Tibial nerve (tissue), 4 donors: ENCODE measurements around the gene HIPK3. TPM values are rescaled to one million over a fixed set of nuclear protein-coding genes. Genes with fewer than 3 reads are reported as not detected.

ENCODE experiments used
- DNase-seq, 2 donors: peaks; one replicate each; pipeline ENCODE4 v3.0.0-alpha.2; 2019; ENCODE audit warnings: low spot score in 2 of 2
- H3K27ac ChIP-seq, 4 donors: fragments of 200-600 bp; sonication (generic) in 3 of 4; one replicate each; pipeline ENCODE4 v1.5.1; 2017 to 2019; ENCODE audit warnings: mild to moderate bottlenecking in 1 of 4
- H3K27me3 ChIP-seq, 2 donors: fragments of 200-600 bp; sonication (generic) in 1 of 2; one replicate each; pipeline versions ENCODE4 v1.5.1 to v1.6.0; 2017 to 2019
- H3K36me3 ChIP-seq, 3 donors: fragments of 200-600 bp; sonication (generic); one replicate each; pipeline ENCODE4 v1.5.1; 2018 to 2019
- H3K4me1 ChIP-seq, 4 donors: fragments of 200-600 bp; sonication (generic) in 3 of 4; one replicate each; pipeline ENCODE4 v1.5.1; 2017 to 2019
- H3K4me3 ChIP-seq, 4 donors: fragments of 200-600 bp; sonication (generic) in 3 of 4; one replicate each; pipeline ENCODE4 v1.5.1; 2017 to 2019; ENCODE audit warnings: mild to moderate bottlenecking in 1 of 4, moderate library complexity in 1 of 4
- H3K9me3 ChIP-seq, 4 donors: fragments of 200-600 bp; sonication (generic) in 3 of 4; one replicate each; pipeline ENCODE4 v1.5.1; 2017 to 2019
- EP300 ChIP-seq, 2 donors: sonication (generic); formaldehyde crosslinking; IDR thresholded peaks; one replicate each; pipeline ENCODE4 v1.6.1; 2017; ENCODE audit warnings: antibody characterized with exemption in 2 of 2, mild to moderate bottlenecking in 1 of 2
- POLR2A ChIP-seq, 2 donors: fragments of 450-650 bp; IDR thresholded peaks; one replicate each; pipeline ENCODE4 v1.6.1; 2017; ENCODE audit warnings: antibody characterized with exemption in 2 of 2, mild to moderate bottlenecking in 2 of 2, moderate library complexity in 2 of 2
- WGBS, 2 donors: methylation state at CpG; one replicate each; pipeline ENCODE4 v1.1.5; 2018; 5-methylcytosine and 5-hydroxymethylcytosine counted together
- total RNA-seq, 4 donors: library from RNA; depleted of rRNA; stranded (reverse); fragments of >200 nt; gene quantifications; one replicate each; pipeline ENCODE4 v1.1.0, GENCODE V29; 2016
- TF ChIP-seq, protein P1 (sequence below), 5 experiments: fragments of 200-600 bp in 3 of 5; fragments of 450-650 bp in 2 of 5; sonication (generic) in 3 of 5; IDR thresholded peaks; one replicate each; pipeline ENCODE4 v1.5.1; 2016 to 2019; ENCODE audit warnings: antibody characterized with exemption in 5 of 5, mild to moderate bottlenecking in 3 of 5, moderate library complexity in 2 of 5

Gene HIPK3
- total RNA-seq, 4 donors from 2014 or later, result 212 to 302 (median 246) TPM

- no peak for DNase-seq
- Histone ChIP-seq H3K4me1 (no peaks in the 10 kb centered on the region), H3K4me3 (no peak overlapping the region), H3K27me3 (no peaks in the 10 kb centered on the region), H3K36me3 (no peaks in the 10 kb centered on the region), H3K27ac (no peak overlapping the region), H3K9me3 (no peaks in the 10 kb centered on the region)
- TF ChIP-seq, protein P1, sequence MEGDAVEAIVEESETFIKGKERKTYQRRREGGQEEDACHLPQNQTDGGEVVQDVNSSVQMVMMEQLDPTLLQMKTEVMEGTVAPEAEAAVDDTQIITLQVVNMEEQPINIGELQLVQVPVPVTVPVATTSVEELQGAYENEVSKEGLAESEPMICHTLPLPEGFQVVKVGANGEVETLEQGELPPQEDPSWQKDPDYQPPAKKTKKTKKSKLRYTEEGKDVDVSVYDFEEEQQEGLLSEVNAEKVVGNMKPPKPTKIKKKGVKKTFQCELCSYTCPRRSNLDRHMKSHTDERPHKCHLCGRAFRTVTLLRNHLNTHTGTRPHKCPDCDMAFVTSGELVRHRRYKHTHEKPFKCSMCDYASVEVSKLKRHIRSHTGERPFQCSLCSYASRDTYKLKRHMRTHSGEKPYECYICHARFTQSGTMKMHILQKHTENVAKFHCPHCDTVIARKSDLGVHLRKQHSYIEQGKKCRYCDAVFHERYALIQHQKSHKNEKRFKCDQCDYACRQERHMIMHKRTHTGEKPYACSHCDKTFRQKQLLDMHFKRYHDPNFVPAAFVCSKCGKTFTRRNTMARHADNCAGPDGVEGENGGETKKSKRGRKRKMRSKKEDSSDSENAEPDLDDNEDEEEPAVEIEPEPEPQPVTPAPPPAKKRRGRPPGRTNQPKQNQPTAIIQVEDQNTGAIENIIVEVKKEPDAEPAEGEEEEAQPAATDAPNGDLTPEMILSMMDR (IDR thresholded peaks at IDR 0.05), result no peak
- TF ChIP-seq POLR2A (IDR thresholded peaks at IDR 0.05), result no peak
- TF ChIP-seq EP300 (IDR thresholded peaks at IDR 0.05), result no peak
- WGBS, 2 donors, result 87 to 91% methylated on average over 5 to 6 of the region's 6 CpGs
Measured at GRCh38 chr11:33394431-33395109, 137.4 kb downstream of the HIPK3 start.

DNA sequence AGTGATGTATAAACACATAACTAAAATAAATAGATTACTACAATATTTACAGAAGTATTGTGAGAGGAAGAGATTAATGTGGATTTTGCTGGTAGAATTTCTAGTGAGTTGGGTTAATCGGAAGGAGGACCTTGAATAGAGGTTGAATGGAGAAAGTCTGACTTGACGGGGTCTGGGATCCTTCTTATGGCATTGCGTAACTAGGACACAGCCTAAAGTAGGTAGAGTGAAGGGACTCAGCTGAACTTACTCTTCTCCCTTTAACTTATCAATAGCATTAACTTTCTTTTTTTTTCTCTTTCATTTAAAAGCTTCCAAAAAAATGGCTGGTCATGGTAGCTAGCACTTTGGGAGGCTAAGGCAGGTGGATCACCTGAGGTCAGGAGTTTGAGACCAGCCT, 139.2 kb downstream of the HIPK3 start:
- no peak for DNase-seq
- no peak for TF ChIP-seq POLR2A (IDR thresholded peaks at IDR 0.05)
- TF ChIP-seq, protein P1 (IDR thresholded peaks at IDR 0.05), result no peak
- no peak for TF ChIP-seq EP300 (IDR thresholded peaks at IDR 0.05)
- Histone ChIP-seq H3K4me1 (no peaks in the 10 kb centered on the region), H3K9me3 (no peaks in the 10 kb centered on the region), H3K36me3 (no peaks in the 10 kb centered on the region), H3K4me3 (no peak overlapping the region), H3K27me3 (no peaks in the 10 kb centered on the region), H3K27ac (no peak overlapping the region)
- WGBS, 2 donors, result 92 to 96% methylated on average over 3 of the region's 3 CpGs

GRCh38 chr11:33399421-33399820, 142.2 kb downstream of the HIPK3 start:
- H3K4me1 ChIP-seq, result no peaks in the 10 kb centered on the region
- H3K36me3 ChIP-seq, result no peaks in the 10 kb centered on the region
- no peak overlapping the region for H3K4me3 ChIP-seq
- no peak for TF ChIP-seq POLR2A (IDR thresholded peaks at IDR 0.05)
- no peak for TF ChIP-seq EP300 (IDR thresholded peaks at IDR 0.05)
- TF ChIP-seq, protein P1 (IDR thresholded peaks at IDR 0.05), result no peak
- H3K27ac ChIP-seq, result no peak overlapping the region
- no peaks in the 10 kb centered on the region for H3K27me3 ChIP-seq
- no peaks in the 10 kb centered on the region for H3K9me3 ChIP-seq
- DNase-seq, result no peak
- WGBS, 2 donors, result 84 to 91% methylated on average over 4 of the region's 4 CpGs

DNA sequence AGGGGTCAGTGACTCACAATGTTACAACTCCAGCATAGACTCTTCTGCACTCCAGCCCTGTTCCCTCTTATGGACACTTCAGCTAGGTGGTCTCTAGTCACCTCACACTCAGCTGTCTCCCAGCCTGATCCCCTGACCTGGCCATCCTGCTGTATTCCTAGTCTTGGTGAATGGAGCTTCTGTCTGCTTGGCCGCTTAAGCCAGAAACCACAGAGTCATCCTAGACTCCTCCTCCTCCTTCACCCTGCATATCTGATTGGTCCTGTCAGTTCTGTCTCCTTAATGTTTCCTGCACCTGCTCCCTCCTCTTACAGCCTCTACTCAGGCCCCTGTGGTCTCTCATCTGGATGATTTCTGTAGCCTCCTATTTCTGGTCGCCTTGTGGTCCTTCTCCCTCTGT, 144.9 kb downstream of the HIPK3 start:
- 81 to 83% methylated on average over 2 of the region's 2 CpGs for WGBS, 2 donors
- Histone ChIP-seq H3K36me3 (no peaks in the 10 kb centered on the region), H3K27me3 (no peaks in the 10 kb centered on the region), H3K4me3 (no peak overlapping the region), H3K27ac (no peak overlapping the region), H3K4me1 (no peaks in the 10 kb centered on the region), H3K9me3 (no peaks in the 10 kb centered on the region)
- no peak for TF ChIP-seq POLR2A (IDR thresholded peaks at IDR 0.05)
- TF ChIP-seq EP300 (IDR thresholded peaks at IDR 0.05), result no peak
- TF ChIP-seq, protein P1 (IDR thresholded peaks at IDR 0.05), result no peak
- no peak for DNase-seq

- no peak for DNase-seq
- Histone ChIP-seq H3K27ac (no peak overlapping the region), H3K27me3 (no peaks in the 10 kb centered on the region), H3K4me3 (no peak overlapping the region), H3K9me3 (no peaks in the 10 kb centered on the region), H3K36me3 (no peaks in the 10 kb centered on the region), H3K4me1 (no peaks in the 10 kb centered on the region)
- TF ChIP-seq POLR2A (IDR thresholded peaks at IDR 0.05), result no peak
- no peak for TF ChIP-seq EP300 (IDR thresholded peaks at IDR 0.05)
- TF ChIP-seq, protein P1 (IDR thresholded peaks at IDR 0.05), result no peak
- 88 to 91% methylated on average over 8 of the region's 8 CpGs for WGBS, 2 donors
Measured at GRCh38 chr11:33403344-33403743, 146.2 kb downstream of the HIPK3 start.
